Liver (tissue), 9 donors: ENCODE data around the gene FLOT1. TPM values are rescaled to one million over a fixed set of nuclear protein-coding genes. Genes with fewer than 3 reads are reported as not detected.
"Not testable (repeated sequence)": the region's sequence is repeated elsewhere in the genome, so short reads cannot be mapped to it uniquely, and the experiment has no call there.

Experiments used
- DNase-seq: peaks from one replicate; pipeline ENCODE4 v3.0.0-alpha.2; 2017; ENCODE audit warnings: low spot score
- H3K27ac ChIP-seq, 2 donors: one replicate each; pipeline ENCODE4 v1.7.0; 2013; ENCODE audit warnings: inconsistent platforms in 2 of 2, low read length in 2 of 2, control low read depth in 1 of 2, low read depth in 1 of 2, mild to moderate bottlenecking in 1 of 2
- H3K27me3 ChIP-seq, 4 donors: one replicate each; pipeline versions ENCODE4 v1.6.1 to v1.7.0; 2013; ENCODE audit warnings: low read length in 3 of 4, inconsistent platforms in 1 of 4, mild to moderate bottlenecking in 1 of 4, moderate library complexity in 1 of 4; ENCODE audit not compliant: control insufficient read depth in 4 of 4, insufficient read depth in 4 of 4
- H3K36me3 ChIP-seq, 4 donors: one replicate each; pipeline versions ENCODE4 v1.6.1 to v1.7.0; 2013; ENCODE audit warnings: low read length in 3 of 4, mild to moderate bottlenecking in 3 of 4, low read depth in 1 of 4, moderate library complexity in 1 of 4; ENCODE audit not compliant: control insufficient read depth in 4 of 4, insufficient read depth in 3 of 4
- H3K4me1 ChIP-seq, 4 donors: one replicate each; pipeline versions ENCODE4 v1.6.1 to v1.7.0; 2013; ENCODE audit warnings: low read length in 3 of 4, mild to moderate bottlenecking in 3 of 4, moderate library complexity in 1 of 4; ENCODE audit not compliant: control insufficient read depth in 4 of 4, insufficient read depth in 4 of 4
- H3K4me3 ChIP-seq, 3 donors: one replicate each; pipeline versions ENCODE4 v1.6.1 to v1.7.0; 2013; ENCODE audit warnings: low read length in 3 of 3, control low read depth in 1 of 3, low read depth in 1 of 3, mild to moderate bottlenecking in 1 of 3
- H3K9ac ChIP-seq, 2 donors: one replicate each; pipeline ENCODE4 v1.7.0; 2013; ENCODE audit warnings: low read length in 2 of 2, mild to moderate bottlenecking in 2 of 2, moderate library complexity in 2 of 2, control low read depth in 1 of 2, low read depth in 1 of 2
- H3K9me3 ChIP-seq, 4 donors: one replicate each; pipeline versions ENCODE4 v1.6.1 to v1.7.0; 2013; ENCODE audit warnings: low read length in 3 of 4; ENCODE audit not compliant: control insufficient read depth in 4 of 4
- ATF3 ChIP-seq: IDR thresholded peaks from 2 replicates; pipeline ENCODE4 v1.6.1; 2016; ENCODE audit warnings: antibody characterized with exemption
- CTCF ChIP-seq: fragments of 150-350 bp; IDR thresholded peaks from 2 replicates; pipeline ENCODE4 v1.5.1; 2017; ENCODE audit warnings: improper control_type of control experiment, low read depth, low read length; ENCODE audit not compliant: missing input control
- EGR1 ChIP-seq, 2 donors: IDR thresholded peaks; 2 replicates each; pipeline ENCODE4 v1.6.1; 2016 to 2018; ENCODE audit warnings: antibody characterized with exemption in 2 of 2, low read depth in 2 of 2
- FOXA2 ChIP-seq: IDR thresholded peaks from 2 replicates; pipeline ENCODE4 v1.6.1; 2016; ENCODE audit warnings: antibody characterized with exemption
- HNF4G ChIP-seq: IDR thresholded peaks from 2 replicates; pipeline ENCODE4 v1.6.1; 2016; ENCODE audit warnings: antibody characterized with exemption
- JUND ChIP-seq, 2 donors: IDR thresholded peaks; 2 replicates each; pipeline ENCODE4 v1.6.1; 2016; ENCODE audit warnings: antibody characterized with exemption in 2 of 2
- MAX ChIP-seq: IDR thresholded peaks from 2 replicates; pipeline ENCODE4 v1.6.1; 2016; ENCODE audit warnings: antibody characterized with exemption
- NR2F2 ChIP-seq: IDR thresholded peaks from 2 replicates; pipeline ENCODE4 v1.6.1; 2016; ENCODE audit warnings: antibody characterized with exemption
- RAD21 ChIP-seq, 2 donors: IDR thresholded peaks; 2 replicates each; pipeline ENCODE4 v1.6.1; 2016; ENCODE audit warnings: antibody characterized with exemption in 2 of 2, mild to moderate bottlenecking in 2 of 2
- REST ChIP-seq: IDR thresholded peaks from 2 replicates; pipeline ENCODE4 v1.6.1; 2016; ENCODE audit warnings: antibody characterized with exemption, mild to moderate bottlenecking
- RXRA ChIP-seq, 2 donors: IDR thresholded peaks; 2 replicates each; pipeline ENCODE4 v1.6.1; 2017 to 2018; ENCODE audit warnings: antibody characterized with exemption in 2 of 2, mild to moderate bottlenecking in 1 of 2
- SP1 ChIP-seq: IDR thresholded peaks from 2 replicates; pipeline ENCODE4 v1.6.1; 2018; ENCODE audit warnings: antibody characterized with exemption, mild to moderate bottlenecking
- TAF1 ChIP-seq: conservative IDR thresholded peaks from 2 replicates; pipeline ENCODE4 v1.6.1; 2016; ENCODE audit warnings: antibody characterized with exemption, mild to moderate bottlenecking
- YY1 ChIP-seq: IDR thresholded peaks from 2 replicates; pipeline ENCODE4 v1.6.1; 2016; ENCODE audit warnings: antibody characterized with exemption, mild to moderate bottlenecking
- ZBTB33 ChIP-seq: IDR thresholded peaks from 2 replicates; pipeline ENCODE4 v1.6.1; 2016; ENCODE audit warnings: antibody characterized with exemption
- WGBS: extraction: QIAGEN DNeasy Blood & Tissue Kit; methylation state at CpG from one replicate; pipeline ENCODE4 v1.1.7; 2013; 5-methylcytosine and 5-hydroxymethylcytosine counted together
- polyA plus RNA-seq, 2 donors: library from polyadenylated mRNA; stranded (reverse) in 1 of 2; unstranded in 1 of 2; fragments of 200-250 nt in 1 of 2; fragments of >200 nt in 1 of 2; fragmentation: Nextera tagmentation in 1 of 2; extraction: Ambion mirVana in 1 of 2; gene quantifications; one replicate each; pipeline versions ENCODE4 v1.2.1 to v1.2.3, GENCODE V29; 2013 to 2015
- total RNA-seq, 2 donors: library from RNA; depleted of rRNA; stranded (reverse); fragments of >200 nt; gene quantifications; one replicate each; pipeline ENCODE4 v1.2.3, GENCODE V29; 2014
- donor health status: healthy.
- donor health status: healthy.
- donor health status: healthy.
- donor health status: healthy.
- donor health status: healthy.

The FLOT1 gene
- total and polyA plus RNA-seq, 4 donors = 38.6 to 99.8 (median 59.5) TPM

- Histone ChIP-seq H3K9me3 (no peaks in the 10 kb centered on the region), H3K9ac (peak overlapping the region in 1 of 2 donors; percentile 41), H3K36me3 (peaks cover 6 to 17% (median 13%) of the 10 kb centered on the region in 4 donors), H3K4me1 (peaks cover 4 to 38% (median 31%) of the 10 kb centered on the region in 4 donors), H3K27ac (peak overlapping the region; percentile 90 to 96), H3K4me3 (peak overlapping the region in 2 of 3 donors; percentile 51 to 94), H3K27me3 (no peaks in the 10 kb centered on the region)
- no peak for TF ChIP-seq ZBTB33
- no peak for TF ChIP-seq TAF1
- TF ChIP-seq ATF3 = no peak
- TF ChIP-seq FOXA2 = no peak
- TF ChIP-seq REST = no peak
- no peak for TF ChIP-seq SP1
- TF ChIP-seq YY1 = no peak
- no peak for TF ChIP-seq CTCF
- no peak for TF ChIP-seq NR2F2
- TF ChIP-seq EGR1 (IDR thresholded peaks at IDR 0.05; ENCODE audit: low read depth in 2 of 2) = no peak
- TF ChIP-seq MAX = no peak
- no peak for TF ChIP-seq RXRA (IDR thresholded peaks at IDR 0.05)
- TF ChIP-seq HNF4G = no peak
- no peak for TF ChIP-seq RAD21 (IDR thresholded peaks at IDR 0.05)
- 40% methylated on average over 8 of the region's 8 CpGs for WGBS
- DNase-seq = no peak
These were observed 23.1 kb downstream of the FLOT1 start for GRCh38 chr6:30719356-30719755.

GRCh38 chr6:30717845-30718720, 24.4 kb downstream of the FLOT1 start:
- Histone ChIP-seq H3K27ac (peak overlapping the region; percentile 58 to 87), H3K4me1 (peaks cover 4 to 30% (median 26%) of the 10 kb centered on the region in 4 donors), H3K4me3 (peak overlapping the region; percentile 19 to 46 (median 42)), H3K36me3 (peaks cover 0 to 17% (median 15%) of the 10 kb centered on the region in 4 donors), H3K9ac (peak overlapping the region in 1 of 2 donors; percentile 62)
- H3K9me3 ChIP-seq, H3K27me3 ChIP-seq, DNase-seq: not testable (repeated sequence)
- 81% methylated on average over 37 of the region's 37 CpGs for WGBS
- peak; percentile 70 for TF ChIP-seq TAF1
- TF ChIP-seq YY1 = peak; percentile 71
- TF ChIP-seq JUND (IDR thresholded peaks at IDR 0.05) = peak in 1 of 2 donors; percentile 11
